Measurements from ENCODE around the gene SLC27A5. TPM values are rescaled to one million over a fixed set of nuclear protein-coding genes. Genes with fewer than 3 reads are reported as not detected.

SLC27A5 gene
- total and polyA plus RNA-seq, 2 donors (not counting 3 experiments of a cell fraction or from before 2014, with no cell fraction given): 7.1 to 16.0 TPM

- TF ChIP-seq CTCF (IDR thresholded peaks at IDR 0.05; ENCODE audit: extremely low read depth in 1 of 2, insufficient read depth in 1 of 2, low read depth in 1 of 2, low read length in 2 of 2) (peak; percentile 89 to 96), MYC (IDR thresholded peaks at IDR 0.05; ENCODE audit: low read depth, low read length) (no peak), POLR2A (IDR thresholded peaks at IDR 0.05; ENCODE audit: low read depth, low read length) (peak; percentile 92), EZH2 (IDR thresholded peaks at IDR 0.05; ENCODE audit: borderline replicate concordance, low read depth, low read length, severe bottlenecking) (no peak), MAX (IDR thresholded peaks at IDR 0.05; ENCODE audit: insufficient read depth, insufficient read length) (peak; percentile 78), POLR2AphosphoS5 (IDR thresholded peaks at IDR 0.05; ENCODE audit: insufficient read depth, low read depth, low read length) (peak; percentile 88)
- Histone ChIP-seq H3K9me3 (replicated peaks; ENCODE audit: control insufficient read depth, insufficient read depth, low read length) (no peaks in the 10 kb centered on the region), H3K27me3 (ENCODE audit: control insufficient read depth in 2 of 2, insufficient read depth in 2 of 2, low read length in 2 of 2) (no peaks in the 10 kb centered on the region), H3K9ac (replicated peaks; ENCODE audit: extremely low read depth, insufficient read depth, low read length) (no peak overlapping the region), H3K4me3 (replicated peaks in 1 of 3; ENCODE audit: insufficient read depth in 1 of 3, low read depth in 1 of 3, low read length in 3 of 3) (peak overlapping the region in 2 of 3 experiments; percentile 8 to 27), H3K4me2 (ENCODE audit: insufficient read depth, low read length) (peak overlapping the region; percentile 48), H4K20me1 (replicated peaks; ENCODE audit: control insufficient read depth, extremely low read depth, insufficient read depth, low read length) (no peaks in the 10 kb centered on the region), H3K79me2 (ENCODE audit: control insufficient read depth, insufficient read depth, low read length) (peaks cover 34% of the 10 kb centered on the region), H3K36me3 (ENCODE audit: control insufficient read depth in 2 of 2, extremely low read depth in 1 of 2, insufficient read depth in 2 of 2, low read length in 2 of 2) (peaks cover 0 to 11% of the 10 kb centered on the region in 2 experiments), H2AFZ (ENCODE audit: low read depth, low read length) (peak overlapping the region; percentile 40), H3K27ac (ENCODE audit: insufficient read depth, low read depth, low read length) (no peak overlapping the region), H3K9me1 (replicated peaks; ENCODE audit: control insufficient read depth, extremely low read depth, insufficient read depth, low read length) (no peaks in the 10 kb centered on the region), H3K4me1 (ENCODE audit: control insufficient read depth, extremely low read depth, insufficient read depth, low read length) (peaks cover 12% of the 10 kb centered on the region)
- intact Hi-C loops (cut with micrococcal nuclease): loop anchor here (1.0 kb wide), 1 partner anchor 67 kb away; no protein-coding TSS in a partner anchor
- FAIRE-seq (peak; percentile 91), DNase-seq (ENCODE audit: low read depth, low spot score) (peak; percentile 89)
- dilution Hi-C loops (cut with MboI; ENCODE audit: extremely low pct_ligation_motif_present, low sequenced_read_pairs): no loop called here
- BruUV-seq (replicated peaks): TSS peak; percentile 5
- CTCF ChIA-PET: interaction anchor here (0.7 to 2.7 kb wide), 28 partner anchors 9 to 285 kb away, joined by 3 to 42 read pairs (median 5); partner anchors contain the start of genes CHMP2A, TRIM28, UBE2M and ZNF497
- POLR2A ChIA-PET: interaction anchor here (0.8 to 1.6 kb wide), 3 partner anchors 30 to 62 kb away, joined by 4 to 6 read pairs (median 4); partner anchors contain the start of genes CHMP2A and TRIM28
These were observed 2.1 kb upstream of the SLC27A5 start for GRCh38 chr19:58513694-58514563.

Measured in endothelial cell of umbilical vein (primary cell).